Measurements from ENCODE around the gene TMCC3.

Gene TMCC3

GRCh38 chr12:94628369-94628768 lies 22.0 kb downstream of the TMCC3 start:
- Histone ChIP-seq H3K4me1 (ENCODE audit: low read length) (no peaks in the 10 kb centered on the region), H2AFZ (ENCODE audit: low read length) (no peak overlapping the region), H3K4me3 (ENCODE audit: low read length) (no peak overlapping the region), H3K36me3 (replicated peaks; ENCODE audit: insufficient read depth, low read length) (no peaks in the 10 kb centered on the region), H3K9ac (ENCODE audit: low read length) (no peak overlapping the region), H3K27ac (ENCODE audit: low read length) (no peak overlapping the region), H3K9me2 (replicated peaks; ENCODE audit: insufficient read depth, low read length) (no peaks in the 10 kb centered on the region), H3K27me3 (replicated peaks; ENCODE audit: insufficient read depth, low read length) (no peaks in the 10 kb centered on the region), H4K20me1 (ENCODE audit: insufficient read depth, low read length) (no peaks in the 10 kb centered on the region), H3K9me3 (replicated peaks; ENCODE audit: insufficient read depth, low read length) (no peaks in the 10 kb centered on the region), H3F3A (ENCODE audit: insufficient read depth, low read length) (no peaks in the 10 kb centered on the region), H3K4me2 (ENCODE audit: low read depth, low read length) (no peak overlapping the region), H3K79me2 (ENCODE audit: low read length) (peaks cover 59% of the 10 kb centered on the region)
- TF ChIP-seq EZH2 (optimal IDR thresholded peaks at IDR 0.05; ENCODE audit: low read depth, low read length) (no peak), EZH2phosphoT487 (IDR thresholded peaks at IDR 0.05; ENCODE audit: low read length) (no peak), CTCF (IDR thresholded peaks at IDR 0.05; ENCODE audit: low read length) (no peak)
- DNase-seq, result no peak

GRCh38 chr12:94625531-94625930 lies 24.8 kb downstream of the TMCC3 start:
- H3K36me3 ChIP-seq (replicated peaks; ENCODE audit: insufficient read depth, low read length), result no peaks in the 10 kb centered on the region
- 0 out of 2 replicates have a peak, but pooled peaks cover 8% of the 10 kb centered on the region for H3K4me1 ChIP-seq (ENCODE audit: low read length)
- no peaks in the 10 kb centered on the region for H3K27me3 ChIP-seq (replicated peaks; ENCODE audit: insufficient read depth, low read length)
- H3F3A ChIP-seq (ENCODE audit: insufficient read depth, low read length), result 0 out of 2 replicates have a peak, but pooled peaks cover 6% of the 10 kb centered on the region
- no peak for DNase-seq
- no peak overlapping the region for H3K4me3 ChIP-seq (ENCODE audit: low read length)
- no peak overlapping the region for H3K9ac ChIP-seq (ENCODE audit: low read length)
- peaks cover 64% of the 10 kb centered on the region for H3K79me2 ChIP-seq (ENCODE audit: low read length)
- TF ChIP-seq EZH2 (optimal IDR thresholded peaks at IDR 0.05; ENCODE audit: low read depth, low read length) (no peak), EZH2phosphoT487 (IDR thresholded peaks at IDR 0.05; ENCODE audit: low read length) (no peak), CTCF (IDR thresholded peaks at IDR 0.05; ENCODE audit: low read length) (no peak)
- H2AFZ ChIP-seq (ENCODE audit: low read length), result no peak overlapping the region
- H4K20me1 ChIP-seq (ENCODE audit: insufficient read depth, low read length), result no peaks in the 10 kb centered on the region
- H3K9me3 ChIP-seq (replicated peaks; ENCODE audit: insufficient read depth, low read length), result no peaks in the 10 kb centered on the region
- H3K9me2 ChIP-seq (replicated peaks; ENCODE audit: insufficient read depth, low read length), result no peaks in the 10 kb centered on the region
- H3K27ac ChIP-seq (ENCODE audit: low read length), result no peak overlapping the region
- no peak overlapping the region for H3K4me2 ChIP-seq (ENCODE audit: low read depth, low read length)

- Histone ChIP-seq H3K27ac (ENCODE audit: low read length) (no peak overlapping the region), H3K9me2 (replicated peaks; ENCODE audit: insufficient read depth, low read length) (no peaks in the 10 kb centered on the region), H3K27me3 (replicated peaks; ENCODE audit: insufficient read depth, low read length) (no peaks in the 10 kb centered on the region), H3F3A (ENCODE audit: insufficient read depth, low read length) (0 out of 2 replicates have a peak, but pooled peaks cover 6% of the 10 kb centered on the region), H3K4me2 (ENCODE audit: low read depth, low read length) (no peak overlapping the region), H3K36me3 (replicated peaks; ENCODE audit: insufficient read depth, low read length) (no peaks in the 10 kb centered on the region), H3K79me2 (ENCODE audit: low read length) (peaks cover 65% of the 10 kb centered on the region), H3K4me1 (ENCODE audit: low read length) (0 out of 2 replicates have a peak, but pooled peaks cover 8% of the 10 kb centered on the region), H3K9me3 (replicated peaks; ENCODE audit: insufficient read depth, low read length) (no peaks in the 10 kb centered on the region), H2AFZ (ENCODE audit: low read length) (no peak overlapping the region), H4K20me1 (ENCODE audit: insufficient read depth, low read length) (no peaks in the 10 kb centered on the region), H3K4me3 (ENCODE audit: low read length) (no peak overlapping the region), H3K9ac (ENCODE audit: low read length) (no peak overlapping the region)
- DNase-seq, result no peak
- TF ChIP-seq CTCF (IDR thresholded peaks at IDR 0.05; ENCODE audit: low read length) (no peak), EZH2 (optimal IDR thresholded peaks at IDR 0.05; ENCODE audit: low read depth, low read length) (no peak), EZH2phosphoT487 (IDR thresholded peaks at IDR 0.05; ENCODE audit: low read length) (no peak)
Observed at GRCh38 chr12:94623161-94623920, 27.0 kb downstream of the TMCC3 start.

All from MM.1S (cell line).